GM18870 (cell line): ENCODE data around the gene RBM8A.

ENCODE experiments used
- ATAC-seq: cut with Tn5 transposase; IDR thresholded peaks from one replicate; pipeline ENCODE4 v1.9.1; 2021; ENCODE audit warnings: moderate library complexity; ENCODE audit not compliant: unreplicated experiment

Gene RBM8A

GRCh38 chr1:145918144-145918991 lies 8.9 kb downstream of the RBM8A start, which contains the start of gene PEX11B:
TSS of gene PEX11B (minus strand) at chr1:145918717. CDS start at chr1:145918688, 29 bp downstream.
- ATAC-seq = no peak

GRCh38 chr1:145917595-145917994 lies 9.7 kb downstream of the RBM8A start:
- no peak for ATAC-seq

- no peak for ATAC-seq
These were observed 10.5 kb downstream of the RBM8A start for GRCh38 chr1:145916745-145917144.

- no peak for ATAC-seq
These were observed 15.1 kb downstream of the RBM8A start for GRCh38 chr1:145912128-145912641.

- ATAC-seq = no peak
These were observed 18.6 kb downstream of the RBM8A start for GRCh38 chr1:145908653-145909052.

- no peak for ATAC-seq
These were observed 20.1 kb downstream of the RBM8A start for GRCh38 chr1:145906954-145907753.

DNA sequence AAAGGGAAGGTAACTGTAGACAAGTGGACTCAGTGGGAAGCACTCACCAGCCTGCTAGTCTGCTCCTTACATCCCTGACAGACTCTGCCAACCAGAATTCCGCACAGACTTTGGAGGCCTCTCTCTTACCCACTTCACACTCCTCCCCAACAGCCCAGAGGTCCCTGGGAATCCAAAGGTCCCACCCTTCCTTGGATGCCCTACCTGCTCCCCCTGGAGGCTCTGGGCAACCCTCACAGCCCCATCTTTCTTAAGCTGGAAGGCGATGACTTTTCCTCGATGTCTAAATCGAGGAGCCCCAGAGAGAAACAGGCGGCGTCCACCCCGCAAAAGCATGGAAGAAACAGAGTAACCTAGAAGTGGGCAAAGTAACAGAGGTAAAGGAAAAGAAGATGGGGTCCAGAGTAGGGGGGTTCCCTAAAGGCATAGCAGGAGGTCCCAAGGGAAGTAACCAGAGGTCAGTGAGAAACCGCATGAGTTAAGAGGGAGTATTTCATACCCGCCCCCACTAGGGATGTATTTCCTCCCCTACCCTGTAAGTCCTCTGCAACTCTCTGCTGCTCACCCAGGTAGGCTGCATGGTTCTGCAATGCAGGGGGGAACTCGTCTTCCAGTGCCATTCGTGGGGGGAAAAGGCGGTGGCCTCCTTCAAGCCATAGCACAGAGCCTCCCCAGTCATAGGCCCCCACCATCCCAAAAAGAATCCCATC lies 25.8 kb downstream of the RBM8A start:
- ATAC-seq = no peak

DNA sequence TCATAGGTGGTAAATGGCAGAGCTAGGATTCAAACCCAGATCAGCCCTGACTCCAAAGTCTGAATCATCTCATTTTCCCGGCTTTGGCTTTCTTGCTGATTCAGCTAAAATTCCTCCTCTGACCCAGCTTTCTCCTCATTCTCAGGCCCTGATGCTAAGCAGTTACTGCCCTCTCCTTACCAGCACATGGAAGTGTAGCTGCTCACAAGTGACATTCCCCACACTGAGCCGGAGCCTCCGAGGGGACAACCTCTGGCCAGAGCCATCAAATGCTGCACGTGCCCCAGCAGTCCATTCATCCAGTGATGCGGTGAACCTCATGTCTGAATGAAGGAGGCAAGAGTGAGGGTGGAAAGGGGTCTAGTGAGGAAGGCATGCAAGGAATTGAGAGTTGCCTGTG lies 28.5 kb downstream of the RBM8A start:
- no peak for ATAC-seq

DNA sequence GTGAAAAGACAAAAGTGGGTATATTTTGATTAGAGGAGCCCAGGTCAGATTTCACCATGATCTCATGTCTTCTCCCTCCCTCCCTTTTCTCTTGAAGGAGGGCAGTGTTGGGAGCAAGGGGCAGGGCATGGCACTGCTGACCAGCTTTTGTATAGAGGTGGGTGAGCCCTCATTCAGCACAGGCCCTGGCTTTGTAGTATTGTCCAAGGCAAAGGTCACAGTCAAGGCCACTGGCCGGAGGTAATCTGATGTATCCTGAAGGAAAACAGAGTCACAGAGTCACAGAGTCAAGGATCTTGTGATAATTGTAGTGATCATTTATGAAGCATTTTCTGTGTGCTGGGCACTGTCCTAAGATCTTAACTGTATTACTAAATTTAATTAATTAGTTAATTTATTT lies 29.3 kb downstream of the RBM8A start:
- ATAC-seq = no peak

- ATAC-seq = no peak
These were observed 31.8 kb downstream of the RBM8A start for GRCh38 chr1:145895471-145895870.

DNA sequence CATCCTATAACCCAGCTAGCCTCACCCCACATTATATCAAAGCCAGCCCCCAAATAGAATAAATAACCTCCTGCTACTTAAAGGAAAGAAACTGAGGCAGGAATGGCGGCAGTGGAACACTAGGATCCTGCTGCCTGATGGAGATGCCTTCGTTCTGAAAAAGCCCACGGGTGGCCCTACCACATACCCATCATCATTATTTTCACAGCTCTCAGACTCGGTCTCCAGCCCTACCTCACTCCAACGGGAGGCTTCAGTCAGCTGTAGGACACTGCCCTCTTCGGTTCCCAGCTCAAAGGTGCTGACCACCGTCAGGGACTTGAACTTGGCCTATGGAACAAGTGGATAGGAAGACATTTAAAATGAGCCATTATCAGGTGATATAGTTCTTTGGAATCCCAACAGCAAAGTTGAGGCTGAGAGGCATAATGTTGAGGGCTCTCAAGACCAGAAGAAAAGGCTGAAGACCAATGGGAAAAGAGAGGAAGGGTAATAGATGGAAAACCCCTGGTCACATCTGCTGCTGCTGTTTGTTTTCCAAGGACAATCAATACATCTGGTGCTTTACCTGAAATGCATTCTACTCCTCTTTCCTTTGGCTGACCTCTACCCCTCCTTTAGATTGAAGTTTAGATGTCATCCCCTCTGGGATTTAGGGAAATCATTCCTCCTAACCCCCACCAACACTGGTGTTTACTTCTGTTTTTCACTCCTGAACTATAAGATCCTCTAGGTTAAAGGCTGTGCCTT lies 33.8 kb downstream of the RBM8A start:
- no peak for ATAC-seq

GRCh38 chr1:145892486-145893087 lies 34.7 kb downstream of the RBM8A start:
- ATAC-seq = no peak

DNA sequence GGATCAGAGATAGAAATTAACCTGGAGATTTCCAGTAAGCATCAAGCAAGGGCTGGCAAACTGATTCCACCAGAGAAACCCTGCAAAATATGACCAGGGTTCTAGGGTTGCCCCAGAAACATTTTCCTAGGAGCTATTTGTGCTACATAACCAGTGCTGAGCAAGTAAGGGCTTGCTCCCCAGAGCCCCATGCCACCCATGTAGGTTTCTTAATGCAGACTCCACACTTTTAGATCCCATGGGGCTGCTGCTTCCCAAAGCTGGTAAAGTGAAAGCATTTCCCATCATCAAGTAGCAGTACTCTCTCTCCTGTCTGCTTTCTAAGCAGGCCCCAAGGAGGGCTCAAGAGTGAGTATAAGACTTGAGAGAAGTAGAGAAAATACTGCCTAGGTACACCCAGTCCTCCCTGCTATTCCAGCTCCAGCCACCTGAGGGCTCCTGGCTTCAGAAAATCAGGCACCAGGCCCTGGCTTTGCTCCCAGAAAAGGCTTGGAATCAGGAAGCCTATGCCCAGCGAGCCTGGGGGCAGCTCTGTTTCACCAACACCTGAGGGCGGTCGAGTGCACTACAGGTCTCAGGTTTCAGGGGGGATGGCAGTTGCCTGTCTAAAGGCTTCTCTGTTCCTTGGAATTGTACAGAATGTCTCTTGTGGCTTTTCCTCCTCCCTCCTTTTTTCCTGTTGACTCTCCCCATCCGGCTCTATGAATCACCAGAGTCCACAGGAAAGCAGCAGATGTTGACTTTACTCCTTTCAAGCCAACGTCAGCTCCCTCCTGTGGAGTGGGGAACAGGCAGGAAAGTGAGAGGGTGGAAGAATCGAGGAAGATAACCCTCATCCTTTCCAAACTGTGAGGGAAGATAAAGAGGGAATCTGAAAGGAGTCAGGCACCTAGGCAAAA lies 35.4 kb downstream of the RBM8A start:
- ATAC-seq = no peak

DNA sequence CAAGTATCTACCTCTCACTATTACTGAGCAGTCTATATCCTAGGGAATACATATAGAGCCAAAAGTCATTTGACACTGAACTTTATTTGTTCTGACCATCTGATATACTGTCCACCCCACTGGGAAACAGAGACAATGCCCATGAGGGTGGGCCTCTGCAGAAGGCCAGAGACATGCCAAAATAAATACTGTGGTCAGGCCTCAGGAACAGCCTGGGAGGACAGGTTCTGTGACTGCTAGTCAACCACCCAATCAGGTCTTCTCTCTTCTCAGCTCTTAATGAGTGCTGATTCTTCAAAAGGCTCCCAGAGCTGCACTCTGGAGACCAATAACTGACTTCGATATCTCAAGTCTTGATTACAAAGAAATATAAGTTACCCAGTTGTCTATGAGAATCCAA lies 36.1 kb downstream of the RBM8A start:
- no peak for ATAC-seq

DNA sequence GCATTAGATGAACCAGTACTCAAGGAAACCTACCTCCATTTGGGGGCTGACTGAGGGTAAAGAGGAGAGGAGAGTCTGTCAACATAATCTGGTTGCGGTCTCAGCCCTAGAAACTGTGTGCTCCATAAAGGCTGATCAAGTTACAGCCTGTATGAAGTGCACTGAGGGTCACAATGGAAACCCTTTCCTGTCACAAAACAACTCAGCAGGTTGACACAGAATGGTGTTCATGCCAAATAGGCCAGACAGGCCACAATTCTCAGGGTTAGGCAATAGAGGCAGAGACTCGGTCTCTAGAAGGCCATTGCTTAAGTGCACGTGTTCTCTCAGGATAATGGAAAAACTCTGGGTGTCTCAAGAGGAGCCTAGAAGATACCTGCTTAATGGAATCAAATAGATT lies 37.6 kb downstream of the RBM8A start:
- ATAC-seq = no peak

DNA sequence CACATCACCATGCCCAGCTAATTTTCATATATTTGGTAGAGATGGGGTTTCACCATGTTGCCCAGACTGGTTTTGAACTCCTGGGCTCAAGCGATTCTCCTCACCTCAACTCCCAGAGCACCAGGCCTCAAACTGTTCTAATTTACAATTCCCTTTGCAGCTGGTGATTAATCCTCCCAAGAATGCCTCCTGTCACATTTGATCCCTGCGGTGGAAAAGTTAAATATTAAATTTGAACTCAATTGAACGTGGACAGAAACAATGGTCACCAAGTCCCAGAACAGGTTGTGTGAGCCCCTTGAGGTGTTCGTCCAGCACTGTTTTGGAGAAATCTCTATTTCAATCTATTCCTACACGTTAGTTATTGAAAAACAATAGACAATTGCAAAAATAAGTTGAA lies 39.7 kb downstream of the RBM8A start:
- ATAC-seq = no peak

- ATAC-seq = no peak
These were observed 40.5 kb downstream of the RBM8A start for GRCh38 chr1:145886816-145887215.

GRCh38 chr1:145886390-145886789 lies 40.9 kb downstream of the RBM8A start:
- ATAC-seq = no peak

- ATAC-seq = peak; percentile 95
These were observed 41.5 kb downstream of the RBM8A start, which contains the start of gene ANKRD35 for GRCh38 chr1:145885738-145886287. TSS of gene ANKRD35 (minus strand) at chr1:145885866. CDS start at chr1:145885758, 108 bp downstream.
